ENCODE data around the gene ACTN3. TPM values are rescaled to one million over a fixed set of nuclear protein-coding genes. Genes with fewer than 3 reads are reported as not detected.

The ACTN3 gene
- total and polyA plus RNA-seq, 2 of the 4 experiments (the other 2 are of a cell fraction): under 0.01 to 0.05 TPM

GRCh38 chr11:66543263-66544107, 3.2 kb upstream of the ACTN3 start:
- POLR2A ChIA-PET (ENCODE audit: unreplicated experiment): no interaction called here

More at GRCh38 chr11:66543263-66544107, 3.2 kb upstream of the ACTN3 start:
- H2AFZ ChIP-seq (replicated peaks; ENCODE audit: low read length, poor library complexity): peak overlapping the region; percentile 77
- no peak overlapping the region for H3K27ac ChIP-seq (ENCODE audit: insufficient read depth, low read length)
- intact Hi-C loops (cut with micrococcal nuclease) (loop anchor here (1.0 kb wide), 2 partner anchors 135 to 291 kb away; no protein-coding TSS in a partner anchor), dilution Hi-C loops (cut with HindIII; ENCODE audit: low sequenced_read_pairs, unreplicated experiment) (no loop called here), in situ Hi-C loops (cut with MboI; ENCODE audit: low sequenced_read_pairs) (no loop called here)
- 24% methylated on average over 11 of the region's 26 CpGs; no CpG with 5 or more reads in 1 of the 2 experiments for WGBS, 2 experiments (ENCODE audit: extremely low coverage in 2 of 2, insufficient read length in 1 of 2)
- H3K4ac ChIP-seq (ENCODE audit: low read depth, low read length): peak overlapping the region; percentile 11; the same call in 1 of the 2 replicates
- no peak overlapping the region for H2BK5ac ChIP-seq (ENCODE audit: low read depth, low read length, poor library complexity, severe bottlenecking)
- H3K14ac ChIP-seq (replicated peaks; ENCODE audit: low read depth, low read length): 0 out of 2 replicates have a peak overlapping the region, but pooled peaks have one; percentile 2
- H2BK20ac ChIP-seq (ENCODE audit: low read depth, low read length): no peak overlapping the region
- peaks cover 5% of the 10 kb centered on the region; the same call in 1 of the 2 replicates for H3K9me1 ChIP-seq (ENCODE audit: insufficient read depth, low read length)
- TF ChIP-seq SMC3 (IDR thresholded peaks at IDR 0.05; ENCODE audit: low read depth, low read length) (peak; percentile 61), RAD21 (IDR thresholded peaks at IDR 0.05; ENCODE audit: low read length) (peak; percentile 62), CTCF (conservative IDR thresholded peaks at IDR 0.05; ENCODE audit: low read depth, low read length) (peak; percentile 72), MXI1 (IDR thresholded peaks at IDR 0.05; ENCODE audit: borderline replicate concordance, low read depth, low read length) (peak; percentile 34; the same call in 1 of the 2 replicates), CEBPB (IDR thresholded peaks at IDR 0.05; ENCODE audit: low read depth, low read length) (no peak)
- no TSS peak for BruUV-seq (replicated peaks)
- H2BK120ac ChIP-seq (ENCODE audit: low read depth, low read length): no peak overlapping the region
- H3K56ac ChIP-seq (ENCODE audit: extremely low read depth, insufficient read depth, low read length): no peak overlapping the region
- H3K4me2 ChIP-seq (ENCODE audit: low read depth, low read length): peak overlapping the region; percentile 53
- H3K4me1 ChIP-seq (ENCODE audit: control insufficient read depth, insufficient read depth, low read length): peaks cover 6% of the 10 kb centered on the region
- no peak overlapping the region for H2BK15ac ChIP-seq (ENCODE audit: low read depth, low read length)
- no peaks in the 10 kb centered on the region for H3K9me3 ChIP-seq (ENCODE audit: control insufficient read depth, insufficient read depth, low read length)
- H4K91ac ChIP-seq (ENCODE audit: insufficient read depth, low read depth, low read length): no peak overlapping the region
- peak; percentile 22 for ATAC-seq (ENCODE audit: low read depth)
- CTCF ChIA-PET: no interaction called here
- H2AK9ac ChIP-seq (replicated peaks; ENCODE audit: low read depth, low read length, poor library complexity): peak overlapping the region; percentile 71
- peaks cover 4% of the 10 kb centered on the region; the same call in 1 of the 2 replicates for H4K20me1 ChIP-seq (ENCODE audit: insufficient read depth, low read length)
- H2AK5ac ChIP-seq (ENCODE audit: low read depth, low read length): no peak overlapping the region
- H3K4me3 ChIP-seq (ENCODE audit: insufficient read depth, low read depth, low read length): no peak overlapping the region
- H3K36me3 ChIP-seq (ENCODE audit: control insufficient read depth, insufficient read depth, low read length): peaks cover 23% of the 10 kb centered on the region; the same call in 1 of the 2 replicates
- H4K8ac ChIP-seq (ENCODE audit: low read depth in 2 of 2, low read length in 2 of 2): peak overlapping the region in 1 of 2 experiments; percentile 51; a peak in 1 of 4 replicates
- H3K18ac ChIP-seq (ENCODE audit: low read depth, low read length): no peak overlapping the region
- peak overlapping the region; percentile 66 for H3K23ac ChIP-seq (ENCODE audit: low read depth, low read length)
- DNase-seq: peak; percentile 57
- peaks cover 15% of the 10 kb centered on the region; the same call in 1 of the 2 replicates for H3K27me3 ChIP-seq (ENCODE audit: control insufficient read depth, insufficient read depth, low read length)
- 0 out of 2 replicates have a peak overlapping the region, but pooled peaks have one; percentile 18 for H4K5ac ChIP-seq (ENCODE audit: low read depth, low read length)
- peak overlapping the region; percentile 7; the same call in 1 of the 2 replicates for H3K9ac ChIP-seq (ENCODE audit: low read depth, low read length)
- H3K79me1 ChIP-seq (ENCODE audit: low read depth in 1 of 2, low read length in 2 of 2): peaks cover 3 to 19% of the 10 kb centered on the region in 2 experiments; a peak in 2 of 4 replicates

Measured in IMR-90 (cell line).